GM19025 (cell line): ENCODE data around the gene DCDC2B.

Source experiments
- ATAC-seq: cut with Tn5 transposase; IDR thresholded peaks from one replicate; pipeline ENCODE4 v1.9.1; 2021; ENCODE audit warnings: mild to moderate bottlenecking, low read depth, moderate library complexity; ENCODE audit not compliant: unreplicated experiment

The DCDC2B gene

GRCh38 chr1:32195972-32196823 lies 12.7 kb upstream of the DCDC2B start:
- no peak for ATAC-seq

GRCh38 chr1:32197074-32197473 lies 11.8 kb upstream of the DCDC2B start:
- no peak for ATAC-seq

GRCh38 chr1:32197837-32198236 lies 11.1 kb upstream of the DCDC2B start:
- no peak for ATAC-seq

GRCh38 chr1:32198237-32199042 lies 10.4 kb upstream of the DCDC2B start:
- ATAC-seq, result no peak

- ATAC-seq, result no peak
These were observed 9.7 kb upstream of the DCDC2B start for GRCh38 chr1:32199043-32199716.

- ATAC-seq, result no peak
These were observed 9.2 kb upstream of the DCDC2B start for GRCh38 chr1:32199717-32200072.

GRCh38 chr1:32200226-32201010 lies 8.5 kb upstream of the DCDC2B start, which contains the start of gene CCDC28B:
TSS of gene CCDC28B (plus strand) at chr1:32200595. CDS start at chr1:32201936, 1,341 bp downstream.
- ATAC-seq, result no peak

GRCh38 chr1:32201011-32201855 lies 7.7 kb upstream of the DCDC2B start:
- no peak for ATAC-seq

GRCh38 chr1:32204943-32205361 lies 3.9 kb upstream of the DCDC2B start:
- ATAC-seq, result no peak

GRCh38 chr1:32205401-32206370 lies 3.2 kb upstream of the DCDC2B start, which contains the start of gene IQCC:
TSS of gene IQCC (plus strand) at chr1:32205671. CDS start at chr1:32205682, 11 bp downstream.
- ATAC-seq, result peak; percentile 38

GRCh38 chr1:32208469-32208868 lies 420 bp upstream of the DCDC2B start:
- ATAC-seq, result no peak

GRCh38 chr1:32215629-32216480 lies 7.0 kb downstream of the DCDC2B start:
- ATAC-seq, result no peak

- no peak for ATAC-seq
These were observed 7.7 kb downstream of the DCDC2B start for GRCh38 chr1:32216566-32216965.

- no peak for ATAC-seq
These were observed 10.1 kb downstream of the DCDC2B start for GRCh38 chr1:32219022-32219421.

GRCh38 chr1:32220746-32221580 lies 12.1 kb downstream of the DCDC2B start:
- no peak for ATAC-seq

GRCh38 chr1:32221581-32221979 lies 12.7 kb downstream of the DCDC2B start:
- no peak for ATAC-seq
